SKM-1 (cell line): Measurements from ENCODE around the gene PPP1R2.

ENCODE experiments used
- DNase-seq: peaks from one replicate; lab custom pipeline; 2025; ENCODE audit not compliant: unreplicated experiment; lab: John Stamatoyannopoulos, UW

The PPP1R2 gene

DNA sequence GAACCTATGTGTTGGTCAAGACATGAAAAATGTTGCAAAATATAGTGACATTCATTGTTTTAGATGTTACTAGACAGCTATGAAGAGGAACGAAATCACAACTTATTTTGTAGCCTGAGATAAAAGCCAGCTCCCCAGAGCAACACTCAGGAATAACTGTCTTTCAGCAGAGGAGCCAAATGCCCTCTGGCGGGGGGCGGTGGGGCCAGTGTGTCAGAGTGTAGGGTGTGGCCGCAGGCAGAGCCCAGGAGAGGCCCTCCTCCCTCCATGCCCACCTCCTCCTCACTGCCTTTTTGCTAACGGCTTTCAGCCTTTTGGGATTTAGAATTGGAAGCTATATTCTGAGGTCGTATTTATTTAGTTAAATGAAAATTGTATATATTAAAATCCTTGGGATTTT lies 23.7 kb upstream of the PPP1R2 start:
- DNase-seq = no peak

DNA sequence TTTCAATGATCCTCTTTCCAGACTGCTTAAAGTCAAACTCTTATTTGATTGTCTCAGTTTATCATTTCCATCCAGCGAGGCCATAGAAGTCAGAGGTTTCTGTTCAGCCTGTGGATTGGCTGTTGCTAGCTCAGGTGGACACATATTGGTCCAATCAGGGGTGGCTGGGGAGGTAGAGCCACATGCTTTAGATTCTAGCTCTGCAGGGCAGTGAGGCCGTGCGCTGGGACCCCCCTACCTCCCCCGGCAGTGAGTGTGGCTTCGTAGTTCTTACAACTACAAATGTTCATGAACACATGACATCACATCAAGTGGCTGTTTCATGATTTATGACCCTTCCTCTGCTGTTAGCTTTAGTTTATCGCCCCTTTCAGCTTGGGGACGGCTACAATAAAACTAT lies 22.6 kb upstream of the PPP1R2 start:
- no peak for DNase-seq

DNA sequence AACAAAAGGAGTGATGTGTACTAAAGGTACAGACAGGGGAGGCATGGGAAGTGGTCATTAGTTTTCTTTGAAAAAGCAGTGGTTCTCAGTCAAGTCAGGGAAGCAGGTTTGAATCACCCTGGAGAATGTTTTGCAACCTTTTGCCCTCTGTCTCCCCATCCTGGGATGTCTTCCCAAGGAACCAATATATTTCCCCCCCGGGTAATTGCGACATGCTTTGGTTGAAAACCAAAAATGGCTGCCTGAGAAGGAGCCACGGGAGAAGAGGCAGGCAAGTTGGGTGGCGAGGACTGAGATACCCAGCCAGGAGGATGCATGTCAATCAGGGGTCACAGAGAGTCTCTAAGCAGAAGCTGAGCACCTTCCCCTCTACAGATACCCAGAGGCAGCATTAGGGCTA lies 20.2 kb upstream of the PPP1R2 start:
- no peak for DNase-seq

DNA sequence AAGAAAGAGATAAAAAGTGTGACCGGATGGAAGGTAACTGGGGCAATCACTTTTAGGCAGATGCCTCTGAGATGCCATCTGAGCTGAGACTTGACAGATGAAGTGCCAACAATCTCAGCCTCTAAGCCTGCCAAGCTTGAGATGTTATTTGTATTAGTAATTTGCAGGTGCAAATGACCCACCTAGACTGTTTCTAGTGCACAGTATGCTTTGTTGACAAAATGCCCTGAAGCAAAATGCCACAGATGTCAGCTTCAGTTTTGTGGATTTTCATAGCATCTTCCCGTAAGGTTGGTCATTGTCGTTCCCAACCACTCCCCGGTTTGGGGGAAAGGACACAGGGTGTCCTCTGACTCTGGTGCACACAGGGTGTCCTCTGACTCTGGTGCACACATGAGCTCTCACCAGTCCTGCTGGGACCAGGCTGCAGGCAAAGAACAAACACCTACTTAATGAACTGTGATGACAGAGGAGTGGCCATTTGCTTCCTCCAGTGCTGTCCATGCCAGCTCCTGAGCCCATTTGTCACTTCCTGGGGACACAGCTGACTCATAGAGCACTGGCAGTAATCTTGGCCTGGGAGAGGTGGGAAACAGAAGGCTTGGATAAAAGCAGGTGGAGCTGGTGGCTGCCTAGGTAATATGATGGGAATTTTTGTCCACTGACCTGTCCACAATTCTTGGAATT lies 16.7 kb upstream of the PPP1R2 start:
- DNase-seq = no peak

DNA sequence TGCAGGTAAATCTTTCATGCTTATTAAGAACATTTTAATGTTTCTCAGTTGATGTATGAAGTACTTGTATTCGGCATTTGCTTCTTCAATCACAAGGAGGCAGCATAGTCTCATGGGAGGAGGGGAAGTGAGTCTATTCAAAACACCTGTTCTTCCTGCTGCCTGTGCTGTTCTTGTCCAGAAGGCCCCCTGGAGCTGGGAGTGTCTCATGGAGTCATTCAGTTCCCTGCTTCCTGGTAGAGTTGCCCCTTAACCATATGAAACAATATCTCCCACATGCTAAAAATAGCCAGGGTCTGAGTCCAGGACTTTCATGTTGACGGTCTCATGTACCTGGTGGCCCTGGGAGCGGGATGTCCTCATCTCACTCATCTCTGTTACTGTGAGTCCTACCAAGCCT lies 15.5 kb upstream of the PPP1R2 start:
- DNase-seq = no peak

DNA sequence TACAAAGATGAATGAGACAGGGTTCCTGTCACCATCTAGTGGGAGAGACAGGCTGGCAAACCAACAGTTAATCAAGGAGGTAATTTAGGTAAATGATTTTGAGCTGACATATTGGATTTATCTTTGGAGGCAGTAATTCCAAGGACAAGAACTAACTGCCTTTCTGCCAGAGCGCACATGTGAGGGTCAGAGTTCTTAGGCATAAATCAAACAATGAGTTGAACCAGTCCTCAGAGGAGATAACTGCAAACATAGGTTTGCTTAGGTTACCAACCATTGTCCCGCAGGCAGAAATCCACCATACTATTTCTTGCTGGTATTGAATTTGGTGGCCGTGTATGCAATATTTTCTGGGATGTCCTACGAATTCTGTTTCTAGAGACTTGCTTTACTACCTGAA lies 14.2 kb upstream of the PPP1R2 start:
- DNase-seq = no peak

DNA sequence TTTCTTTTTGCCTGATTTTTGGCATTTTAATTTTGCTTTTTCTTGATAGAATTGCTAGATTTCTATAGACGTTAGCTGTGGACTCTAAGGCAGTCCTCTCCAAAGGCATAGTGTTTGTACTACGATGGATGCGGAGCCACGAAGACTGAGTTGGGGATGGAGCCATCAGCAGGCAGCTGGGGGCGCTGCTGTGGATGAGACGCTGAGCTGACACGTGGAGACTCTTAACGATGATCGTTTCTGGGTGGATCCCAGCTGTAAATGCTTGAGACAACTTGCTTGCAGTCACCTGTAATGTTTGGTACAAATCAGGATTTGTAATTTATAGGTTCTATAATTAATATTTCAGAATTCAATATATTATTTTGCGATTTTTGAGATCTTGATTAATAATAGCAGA lies 13.3 kb upstream of the PPP1R2 start:
- no peak for DNase-seq

DNA sequence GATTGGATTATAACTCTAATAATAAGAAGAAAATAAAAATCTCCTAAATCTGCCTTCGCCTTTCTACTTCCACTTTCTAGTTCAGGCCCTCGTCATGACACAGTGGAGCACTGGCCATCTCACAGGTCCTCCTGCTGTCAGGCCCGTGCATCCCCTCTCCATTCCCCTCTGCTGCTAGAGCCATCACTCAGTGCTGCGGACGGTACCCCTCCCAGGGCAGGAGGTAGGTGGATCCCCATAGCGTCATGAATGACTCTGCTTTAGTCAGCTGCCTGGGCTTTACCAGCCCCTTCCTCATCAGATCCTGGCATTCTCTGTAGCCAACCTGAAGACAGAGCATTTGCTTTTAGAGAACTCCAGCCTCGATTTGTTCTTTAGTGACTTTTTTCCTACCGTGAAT lies 12.0 kb upstream of the PPP1R2 start:
- no peak for DNase-seq

DNA sequence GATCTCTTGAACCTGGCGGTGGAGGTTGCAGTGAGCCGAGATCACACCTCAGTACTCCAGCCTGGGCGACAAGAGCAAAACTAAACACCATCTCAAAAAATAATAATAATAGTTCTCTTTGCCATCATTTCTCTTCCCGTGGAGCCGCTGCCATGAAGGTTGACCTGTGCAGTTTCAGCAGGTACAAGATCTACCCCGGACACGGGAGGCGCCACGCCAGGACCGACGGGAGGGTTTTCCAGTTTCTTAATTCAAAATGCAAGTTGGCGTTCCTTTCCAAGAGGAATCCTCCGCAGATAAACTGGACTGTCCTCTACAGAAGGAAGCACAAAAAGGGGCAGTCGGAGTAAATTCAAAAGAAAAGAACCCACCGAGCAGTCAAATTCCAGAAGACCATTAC lies 11.3 kb upstream of the PPP1R2 start:
- DNase-seq = no peak

DNA sequence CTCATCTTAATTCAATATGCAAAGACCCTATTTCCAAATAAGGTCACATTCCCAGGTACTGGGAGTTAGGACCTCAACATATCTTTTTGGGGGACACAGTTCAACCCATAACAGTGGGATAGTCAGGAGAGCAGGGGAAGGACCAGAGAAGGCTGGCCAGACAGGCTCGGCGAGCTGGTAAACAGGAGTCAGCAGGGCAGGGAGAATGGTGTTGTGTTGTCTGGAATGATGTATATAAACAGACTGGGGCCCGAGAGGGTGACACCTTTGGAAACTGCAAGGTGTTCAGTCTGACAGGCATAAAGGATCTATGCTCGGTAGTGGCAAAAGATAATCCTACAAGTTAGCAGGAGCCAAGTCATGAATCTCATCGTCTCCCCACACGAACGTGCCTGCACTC lies 10.1 kb upstream of the PPP1R2 start:
- no peak for DNase-seq

DNA sequence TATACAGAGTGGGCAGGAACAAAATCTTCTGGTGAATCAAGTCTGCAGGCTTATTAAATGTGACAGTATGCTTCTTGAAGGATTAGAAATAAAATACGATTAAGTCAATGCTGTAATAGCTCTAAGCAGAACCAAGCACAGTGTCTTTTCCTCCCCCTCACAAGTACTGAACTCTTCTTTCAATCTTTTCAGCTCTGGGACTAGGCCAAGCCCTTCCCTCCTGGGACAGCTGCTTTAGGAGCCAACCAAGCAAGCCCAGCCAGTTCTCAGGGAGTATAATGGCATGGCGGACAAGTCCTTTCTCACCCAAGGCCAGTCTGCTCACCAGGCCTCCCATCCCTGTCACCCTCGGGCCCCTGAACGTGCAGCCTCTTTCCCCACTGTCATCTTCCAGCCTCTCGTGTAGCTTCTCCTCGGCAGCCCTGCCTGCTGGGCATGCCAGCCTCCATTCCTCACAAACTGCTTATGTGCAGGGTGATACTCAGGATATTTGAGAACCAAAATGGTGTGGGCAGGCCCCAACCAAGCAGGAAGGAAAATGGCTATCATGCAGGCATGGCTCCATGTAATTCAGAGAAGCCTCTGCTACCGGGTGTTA lies 8.4 kb upstream of the PPP1R2 start:
- DNase-seq = no peak

DNA sequence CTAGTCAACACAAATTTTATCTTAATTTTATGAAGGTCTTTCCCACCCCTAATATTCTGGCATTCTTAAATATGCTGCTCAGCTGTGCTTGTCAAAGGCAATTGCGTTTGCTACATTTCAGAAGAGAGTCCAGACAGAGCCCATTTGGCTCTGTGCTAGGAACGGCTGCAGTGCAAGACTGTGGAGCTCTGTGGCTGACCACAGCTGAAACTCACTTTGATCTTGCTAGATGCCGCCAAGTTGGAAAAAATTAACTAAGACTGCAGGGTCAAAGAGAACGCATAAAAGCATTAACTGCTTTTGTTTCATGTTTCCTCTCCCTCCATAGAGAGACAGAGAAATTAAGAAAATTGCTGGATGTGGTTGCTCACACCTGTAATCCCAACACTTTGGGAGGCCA lies 7.6 kb upstream of the PPP1R2 start:
- no peak for DNase-seq

DNA sequence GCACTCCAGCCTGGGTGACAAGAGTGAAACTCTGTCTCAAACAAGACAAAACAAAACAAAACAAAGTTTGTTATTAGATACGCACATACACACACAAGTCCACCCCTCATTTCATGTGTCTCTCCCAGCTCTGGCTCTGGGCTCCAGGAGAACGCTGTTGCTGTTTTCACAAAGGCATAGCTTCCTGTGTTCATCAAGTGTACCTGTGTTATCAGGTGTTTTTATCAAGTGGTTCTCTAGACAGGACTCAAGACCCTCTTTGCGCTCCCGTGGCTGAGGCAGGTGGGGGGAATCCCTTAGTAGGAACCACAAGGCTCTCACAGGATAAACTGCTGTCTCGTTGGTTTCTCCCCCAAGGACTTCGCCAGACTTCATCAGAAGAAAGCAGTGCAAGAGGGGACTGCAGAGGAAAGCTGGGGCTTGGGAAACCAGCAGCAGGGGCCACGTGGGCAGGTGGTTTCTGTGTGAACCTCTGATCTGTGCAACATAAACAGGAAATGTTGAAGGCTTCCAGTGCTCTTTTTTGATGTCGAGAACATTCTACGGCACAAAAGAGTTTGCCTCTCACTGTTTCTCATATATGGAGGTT lies 6.9 kb upstream of the PPP1R2 start:
- no peak for DNase-seq

DNA sequence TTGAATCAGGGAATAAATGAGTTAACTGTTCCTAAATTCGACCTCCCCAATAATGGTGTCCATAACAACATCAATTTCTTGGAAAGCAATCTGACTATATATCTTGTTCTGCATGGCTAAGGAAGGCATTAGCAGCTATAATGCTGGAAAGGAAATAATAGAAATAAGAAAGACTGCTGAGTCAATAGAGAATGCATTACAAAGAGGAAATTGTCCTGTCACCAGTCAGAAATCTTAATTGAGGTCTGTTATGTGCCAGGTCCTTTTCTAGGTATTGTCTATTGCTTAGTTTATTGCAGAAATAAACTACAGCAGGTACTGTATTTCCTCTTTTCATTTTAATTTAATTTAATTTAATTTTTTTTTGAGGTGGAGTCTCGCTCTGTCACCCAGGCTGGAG lies 5.9 kb upstream of the PPP1R2 start:
- no peak for DNase-seq

DNA sequence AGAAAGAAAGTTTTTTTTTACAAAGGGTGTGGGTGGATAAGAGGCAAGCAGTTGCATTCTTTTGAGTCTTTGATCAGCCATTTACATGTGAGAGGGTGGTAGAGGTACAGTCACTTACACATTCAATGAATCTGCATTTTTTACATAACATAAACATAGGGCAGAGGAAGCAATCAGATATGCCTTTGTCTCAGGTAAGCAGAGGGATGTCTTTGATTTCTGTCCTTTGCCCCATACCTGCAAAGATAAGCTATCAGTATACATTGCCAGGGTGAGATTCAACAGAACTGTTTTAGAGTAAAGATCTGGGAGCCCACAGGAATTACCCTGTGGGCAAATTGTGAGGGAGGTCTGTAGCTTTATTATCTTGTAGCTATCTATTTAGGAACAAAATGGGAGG lies 5.4 kb upstream of the PPP1R2 start:
- no peak for DNase-seq

DNA sequence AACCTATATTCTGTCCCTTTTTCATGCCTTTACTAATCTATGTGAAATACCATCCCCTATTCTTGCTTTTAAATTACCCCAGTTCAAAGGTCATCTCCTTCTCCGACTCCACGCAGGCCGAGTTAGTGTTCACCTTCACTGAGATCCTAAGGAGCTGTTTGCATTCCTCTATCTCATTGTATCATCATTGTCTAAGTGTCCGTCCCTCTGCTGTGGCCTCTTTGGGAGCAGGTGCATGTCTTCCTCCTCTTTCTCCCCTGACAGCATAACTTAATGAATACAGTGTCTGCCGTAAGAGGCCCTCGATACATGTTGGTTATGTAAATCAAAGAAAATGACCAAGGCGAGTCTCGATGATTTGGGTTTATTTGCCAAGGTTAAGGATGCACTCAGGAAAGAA lies 4.9 kb upstream of the PPP1R2 start:
- DNase-seq = no peak

DNA sequence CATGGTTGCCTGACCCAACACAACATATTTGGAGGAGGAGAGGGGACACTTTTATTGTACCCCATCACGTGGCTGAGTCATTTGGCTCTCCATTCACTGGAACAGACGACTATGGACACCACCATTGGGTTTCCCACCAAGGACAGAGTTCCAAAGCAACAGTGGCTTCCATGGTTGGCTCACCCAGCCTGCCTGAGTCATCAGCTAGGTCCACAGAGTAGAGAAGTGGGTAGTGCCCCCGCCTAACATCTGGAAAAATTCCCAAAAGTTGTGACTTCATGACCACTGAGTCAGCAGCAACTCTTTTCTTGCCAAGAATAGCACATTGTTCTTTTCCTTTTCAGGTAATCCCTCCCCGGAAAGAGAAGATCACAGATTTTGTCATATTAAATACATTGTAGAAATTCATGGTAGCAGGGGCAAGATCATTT lies 3.0 kb upstream of the PPP1R2 start:
- DNase-seq = no peak

DNA sequence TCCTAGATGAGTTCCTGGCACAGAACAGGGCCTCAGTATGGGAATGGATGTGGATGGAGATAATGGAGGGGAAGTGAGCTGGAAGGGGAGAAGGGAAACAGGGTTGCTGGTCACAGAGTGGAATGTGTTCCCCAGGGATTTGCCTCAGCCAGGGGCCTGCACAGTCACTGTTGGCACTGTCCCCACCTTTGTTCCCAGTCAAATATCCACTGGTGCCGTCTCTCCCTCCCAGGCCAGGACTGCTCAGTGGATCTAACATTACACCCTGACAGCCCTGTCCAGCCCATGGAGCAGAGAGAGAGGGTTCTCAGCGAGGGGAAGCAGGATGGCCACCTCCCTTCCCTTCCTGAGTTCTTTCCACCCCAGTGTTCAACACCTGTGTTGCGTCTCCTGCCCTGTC lies 1.5 kb upstream of the PPP1R2 start:
- DNase-seq = no peak

DNA sequence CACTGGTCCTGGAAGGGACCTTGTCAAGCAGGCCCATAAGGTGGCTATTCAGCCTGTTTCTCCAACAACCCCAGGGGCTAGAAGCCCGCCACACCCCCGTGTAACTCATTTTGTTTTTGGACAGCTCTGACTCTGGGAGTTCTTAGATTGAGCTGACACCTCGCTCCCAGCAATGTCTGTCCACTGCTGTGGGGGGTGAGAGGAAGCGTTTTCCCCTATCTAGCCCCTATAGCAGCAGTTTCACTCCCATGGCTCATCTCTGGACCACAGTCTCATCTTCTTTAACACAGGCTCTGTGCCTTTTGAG lies 1.1 kb upstream of the PPP1R2 start:
- DNase-seq = no peak

DNA sequence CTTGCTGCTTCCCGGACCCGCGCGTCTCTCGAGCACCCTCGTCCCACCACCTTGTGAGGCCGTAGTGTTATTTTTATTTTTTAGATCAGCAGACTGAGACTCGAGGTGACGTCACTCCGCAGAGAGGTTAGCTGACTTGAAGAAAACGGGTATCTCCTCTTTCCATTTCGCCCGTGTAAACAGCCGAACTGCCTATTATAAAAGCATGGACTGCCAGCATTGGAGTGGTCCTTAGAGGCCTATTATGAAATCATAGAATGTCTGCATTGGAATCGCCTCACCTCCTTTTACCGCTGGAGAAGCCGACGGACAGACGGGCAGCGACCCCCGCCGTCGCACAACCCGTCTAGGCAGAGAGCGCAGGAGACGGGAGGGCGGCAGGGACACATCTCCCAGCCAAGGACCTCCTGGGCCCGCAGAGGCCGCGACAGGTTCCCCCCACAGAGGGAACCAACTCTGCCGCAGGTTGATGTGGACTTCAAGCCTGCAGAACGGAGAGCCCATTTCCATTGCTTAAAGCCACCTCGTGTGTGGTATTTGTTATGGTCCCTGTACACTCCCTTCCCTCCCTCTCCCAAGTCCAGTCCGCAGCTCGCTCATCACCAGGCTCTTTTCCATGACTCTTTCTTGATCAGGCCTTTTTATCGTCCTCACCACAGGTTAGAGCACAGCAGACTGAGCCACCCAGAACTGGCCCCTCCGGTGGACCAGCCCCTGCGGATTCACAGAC lies 540 bp upstream of the PPP1R2 start:
- no peak for DNase-seq

DNA sequence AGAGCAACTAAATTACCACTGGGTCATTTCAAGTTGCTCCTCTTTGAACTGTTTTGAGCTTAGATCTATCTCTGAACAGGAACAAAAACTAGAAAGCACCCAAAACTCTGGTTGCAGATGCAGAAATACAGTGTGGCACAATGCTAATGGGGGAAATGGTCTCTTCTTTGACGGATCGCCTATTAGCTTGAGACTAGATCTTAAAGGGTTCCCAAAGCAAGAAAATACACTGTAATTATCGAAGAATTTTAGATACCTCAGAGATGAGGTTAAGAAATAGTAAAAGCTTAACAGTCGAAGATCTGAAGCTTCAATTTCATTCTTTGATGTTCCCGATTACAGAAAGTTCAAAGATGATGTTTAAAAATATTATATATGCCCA lies 818 bp downstream of the PPP1R2 start:
- DNase-seq = no peak

DNA sequence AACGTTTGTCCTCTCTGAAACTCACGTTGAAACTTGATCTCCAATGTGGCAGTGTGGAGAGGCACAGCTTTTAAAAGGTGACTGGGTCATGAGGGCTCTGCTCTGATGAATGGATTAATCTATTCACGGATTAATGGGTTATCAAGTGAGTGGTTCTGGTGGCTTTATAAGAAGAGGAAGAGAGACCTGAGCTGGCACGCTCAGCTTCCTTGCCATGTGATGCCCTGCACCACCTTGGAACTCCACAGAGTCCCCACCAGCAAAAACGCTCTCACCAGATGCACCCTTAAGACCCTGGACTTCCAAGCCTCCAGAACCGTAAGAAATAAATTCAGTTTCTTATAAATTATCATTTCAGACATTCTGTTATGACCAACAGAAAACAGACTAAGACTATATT lies 2.6 kb downstream of the PPP1R2 start:
- no peak for DNase-seq
